Kidney (tissue), 14 donors: ENCODE results near the gene TOX3. TPM values are rescaled to one million over a fixed set of nuclear protein-coding genes. Genes with fewer than 3 reads are reported as not detected.

Experiments
- DNase-seq, 5 donors: peaks; one replicate each; pipeline ENCODE4 v3.0.0-alpha.2; 2013 to 2020
- FAIRE-seq: peaks from 2 replicates; lab custom pipeline; 2012; peaks lifted over from hg19 to GRCh38; lab: Jason Lieb, UNC
- H3K27ac ChIP-seq, 2 donors: one replicate each; pipeline ENCODE4 v1.7.0; 2013; ENCODE audit warnings: low read depth in 2 of 2, low read length in 2 of 2, inconsistent platforms in 1 of 2
- H3K27me3 ChIP-seq: one replicate; pipeline ENCODE4 v1.7.1; 2013; ENCODE audit warnings: low read length, inconsistent platforms; ENCODE audit not compliant: control insufficient read depth, insufficient read depth
- H3K36me3 ChIP-seq, 3 donors: one replicate each; pipeline versions ENCODE4 v1.7.0 to v1.7.1; 2013; ENCODE audit warnings: low read length in 3 of 3, control low read depth in 1 of 3, inconsistent platforms in 1 of 3; ENCODE audit not compliant: insufficient read depth in 3 of 3, control insufficient read depth in 2 of 3
- H3K4me1 ChIP-seq, 3 donors: one replicate each; pipeline versions ENCODE4 v1.7.0 to v1.7.1; 2013; ENCODE audit warnings: low read length in 3 of 3, inconsistent platforms in 1 of 3, low read depth in 1 of 3; ENCODE audit not compliant: control insufficient read depth in 2 of 3, insufficient read depth in 2 of 3
- H3K4me3 ChIP-seq, 3 donors: one replicate each; pipeline versions ENCODE4 v1.7.0 to v1.8.1; 2013; ENCODE audit warnings: low read length in 3 of 3, control low read depth in 1 of 3, inconsistent platforms in 1 of 3
- H3K9ac ChIP-seq, 3 donors: one replicate each; pipeline versions ENCODE4 v1.7.0 to v1.7.1; 2013; ENCODE audit warnings: low read length in 3 of 3, control low read depth in 1 of 3, inconsistent platforms in 1 of 3
- H3K9me3 ChIP-seq, 3 donors: one replicate each; pipeline versions ENCODE4 v1.7.0 to v1.7.1; 2013; ENCODE audit warnings: low read length in 3 of 3, control low read depth in 1 of 3, inconsistent platforms in 1 of 3; ENCODE audit not compliant: control insufficient read depth in 2 of 3, insufficient read depth in 1 of 3
- CTCF ChIP-seq: IDR thresholded peaks from 3 replicates; pipeline ENCODE4 v1.5.1; 2012; ENCODE audit warnings: mild to moderate bottlenecking, moderate library complexity, borderline replicate concordance; ENCODE audit not compliant: insufficient read depth; ENCODE audit errors: extremely low read depth
- intact Hi-C: fragments of 100-400 bp; cut with DNase I; formaldehyde crosslinking; loops from one replicate; pipeline ENCODE4 v1.11.1; 2022
- polyA plus RNA-seq: library from polyadenylated mRNA; stranded (reverse); fragments of 350-450 nt; fragmentation: Illumina TruSeq; extraction: RNeasy Lipid Tissue Mini Kit (QIAGEN cat#74804); gene quantifications from one replicate; pipeline ENCODE4 v1.2.3, GENCODE V29; 2014; ENCODE audit warnings: low read depth, low replicate concordance; ENCODE audit not compliant: insufficient read depth
- total RNA-seq: library from RNA; stranded (reverse); fragmentation: NEBNext Ultra II Directional; extraction: Animal tissue kit (Norgen Biotek cat#: 25700); gene quantifications from one replicate; pipeline ENCODE4 v1.2.1, GENCODE V29; 2021
- donor health status: control.
- donor health status: control.
- donor health status: control.
- donor health status: control.
- donor health status: control.
- donor health status: DM: yes; HTN: yes; CAD: no.
- donor health status: Normal renal cell carcinoma (clear cell type).

Gene TOX3
- total and polyA plus RNA-seq, 2 donors from 2014 or later, result 8.7 to 16.2 TPM

- Histone ChIP-seq H3K27me3 (no peaks in the 10 kb centered on the region), H3K4me1 (peaks cover 0 to 9% (median 6%) of the 10 kb centered on the region in 3 donors), H3K27ac (no peak overlapping the region), H3K9ac (no peak overlapping the region), H3K4me3 (no peak overlapping the region), H3K36me3 (no peaks in the 10 kb centered on the region), H3K9me3 (no peaks in the 10 kb centered on the region)
- TF ChIP-seq CTCF, result no peak
- no peak for FAIRE-seq
- DNase-seq, result no peak
- intact Hi-C loops, result no loop called here
These were observed 11.5 kb upstream of the TOX3 start for GRCh38 chr16:52558448-52558847.

GRCh38 chr16:52557236-52557635, 10.3 kb upstream of the TOX3 start:
- H3K9me3 ChIP-seq, result no peaks in the 10 kb centered on the region
- H3K27me3 ChIP-seq, result no peaks in the 10 kb centered on the region
- no peak overlapping the region for H3K9ac ChIP-seq
- no peak for TF ChIP-seq CTCF
- no peaks in the 10 kb centered on the region for H3K36me3 ChIP-seq
- DNase-seq (peak in 2 of 5 donors; percentile 10 to 44), FAIRE-seq (no peak)
- H3K27ac ChIP-seq, result peak overlapping the region; percentile 22 to 44
- no peak overlapping the region for H3K4me3 ChIP-seq
- H3K4me1 ChIP-seq, result peaks cover 0 to 9% (median 6%) of the 10 kb centered on the region in 3 donors
- intact Hi-C loops, result no loop called here

- intact Hi-C loops, result no loop called here
- FAIRE-seq, result no peak
These were observed 9.1 kb upstream of the TOX3 start for GRCh38 chr16:52556083-52556482.

More at GRCh38 chr16:52556083-52556482, 9.1 kb upstream of the TOX3 start:
- Histone ChIP-seq H3K27ac (no peak overlapping the region), H3K36me3 (no peaks in the 10 kb centered on the region), H3K27me3 (no peaks in the 10 kb centered on the region), H3K4me1 (peaks cover 0 to 9% (median 6%) of the 10 kb centered on the region in 3 donors), H3K9ac (no peak overlapping the region), H3K4me3 (no peak overlapping the region), H3K9me3 (no peaks in the 10 kb centered on the region)
- no peak for TF ChIP-seq CTCF
- no peak for DNase-seq
